GM23338 (cell line): Measurements from ENCODE around the gene UBASH3B.

Source experiments
- CTCF ChIP-seq, 2 experiments: fragments of 200-600 bp in 1 of 2; sonication (generic) in 1 of 2; conservative IDR thresholded peaks; 2 replicates each; pipeline versions ENCODE4 v1.5.1 to v1.6.1; 2016 to 2017; ENCODE audit warnings: antibody characterized with exemption in 2 of 2, low read depth in 2 of 2, mild to moderate bottlenecking in 2 of 2, moderate library complexity in 1 of 2
- EZH2 ChIP-seq: fragments of 200-600 bp; sonication (generic); IDR thresholded peaks from one replicate; pipeline ENCODE4 v1.8.0; 2017; ENCODE audit warnings: antibody characterized with exemption, mild to moderate bottlenecking, low read depth; ENCODE audit not compliant: unreplicated experiment
- EZH2phosphoT487 ChIP-seq: fragments of 200-600 bp; sonication (generic); IDR thresholded peaks from one replicate; pipeline ENCODE4 v1.8.1; 2018; ENCODE audit warnings: antibody characterized with exemption; ENCODE audit not compliant: unreplicated experiment

GRCh38 chr11:122816761-122817520, 161.4 kb downstream of the UBASH3B start:
- TF ChIP-seq CTCF (conservative IDR thresholded peaks at IDR 0.05; ENCODE audit: low read depth in 2 of 2) (no peak), EZH2 (no peak), EZH2phosphoT487 (no peak)
